Fibroblast of lung (primary cell): ENCODE measurements around the gene TMEM150A. TPM values are rescaled to one million over a fixed set of nuclear protein-coding genes. Genes with fewer than 3 reads are reported as not detected.

ENCODE experiments used
- DNase-seq, 2 donors: peaks; one replicate each; pipeline versions ENCODE4 v3.0.0 to v3.0.0-alpha.2; 2010; ENCODE audit warnings: low read depth in 2 of 2
- H2AFZ ChIP-seq: 2 replicates; pipeline ENCODE4 v1.5.1; 2012; ENCODE audit warnings: low read length, control low read depth, inconsistent platforms
- H3K27ac ChIP-seq: 2 replicates; pipeline ENCODE4 v1.5.1; 2011; ENCODE audit warnings: low read length, control low read depth; ENCODE audit not compliant: insufficient read depth
- H3K27me3 ChIP-seq: 2 replicates; pipeline ENCODE4 v1.5.1; 2011; ENCODE audit warnings: mild to moderate bottlenecking, low read length; ENCODE audit not compliant: control insufficient read depth, insufficient read depth
- H3K36me3 ChIP-seq: 2 replicates; pipeline ENCODE4 v1.5.1; 2011; ENCODE audit warnings: low read length; ENCODE audit not compliant: control insufficient read depth, insufficient read depth
- H3K4me1 ChIP-seq: 2 replicates; pipeline ENCODE4 v1.5.1; 2011; ENCODE audit warnings: low read length; ENCODE audit not compliant: control insufficient read depth, insufficient read depth; ENCODE audit errors: extremely low read depth
- H3K4me2 ChIP-seq: 2 replicates; pipeline ENCODE4 v1.5.1; 2011; ENCODE audit warnings: low read length, control low read depth; ENCODE audit not compliant: insufficient read depth; ENCODE audit errors: extremely low read depth
- H3K4me3 ChIP-seq, 4 experiments: fragments of 200-600 bp in 1 of 4; sonication (generic) in 1 of 4; replicated peaks in 1 of 4; 2 replicates each; pipeline ENCODE4 v1.5.1; 2011 to 2016; ENCODE audit warnings: low read length in 4 of 4, low read depth in 3 of 4, mild to moderate bottlenecking in 3 of 4, control low read depth in 2 of 4, inconsistent platforms in 1 of 4, mixed read lengths in 1 of 4; ENCODE audit not compliant: insufficient read depth in 1 of 4; ENCODE audit errors: control extremely low read depth in 1 of 4
- H3K79me2 ChIP-seq: 2 replicates; pipeline ENCODE4 v1.5.1; 2012; ENCODE audit warnings: mild to moderate bottlenecking, low read length, inconsistent platforms; ENCODE audit not compliant: control insufficient read depth, insufficient read depth
- H3K9ac ChIP-seq: 2 replicates; pipeline ENCODE4 v1.5.1; 2011; ENCODE audit warnings: mild to moderate bottlenecking, low read length, control low read depth; ENCODE audit not compliant: insufficient read depth
- H3K9me3 ChIP-seq: 2 replicates; pipeline ENCODE4 v1.5.1; 2012; ENCODE audit warnings: low read depth, low read length; ENCODE audit not compliant: control insufficient read depth, insufficient read depth
- H4K20me1 ChIP-seq: 2 replicates; pipeline ENCODE4 v1.5.1; 2011; ENCODE audit warnings: low read length; ENCODE audit not compliant: control insufficient read depth, insufficient read depth; ENCODE audit errors: extremely low read depth
- CTCF ChIP-seq, 2 donors: IDR thresholded peaks in 1 of 2; conservative IDR thresholded peaks in 1 of 2; 1 replicate in 1 of 2; 2 replicates in 1 of 2; pipeline ENCODE4 v1.5.1; 2011 to 2012; ENCODE audit warnings: low read length in 2 of 2, control low read depth in 1 of 2, inconsistent platforms in 1 of 2, low read depth in 1 of 2, mild to moderate bottlenecking in 1 of 2
- EZH2 ChIP-seq: IDR thresholded peaks from 2 replicates; pipeline ENCODE4 v1.5.1; 2012; ENCODE audit warnings: low read length, control low read depth, mild to moderate bottlenecking; ENCODE audit errors: missing control alignments
- polyA plus RNA-seq, 2 donors: library from polyadenylated mRNA; depleted of rRNA in 1 of 2; stranded (reverse) in 1 of 2; unstranded in 1 of 2; fragments of >200 nt; gene quantifications; 2 replicates each; pipeline ENCODE4 v1.2.1, GENCODE V29; 2011 to 2012; ENCODE audit warnings: missing spikeins in 1 of 2
- total RNA-seq: library from RNA; depleted of rRNA; stranded (reverse); fragments of >200 nt; gene quantifications from 2 replicates; pipeline ENCODE4 v1.2.1, GENCODE V29; 2014

Gene TMEM150A
- total and polyA plus RNA-seq, 2 donors (not counting 1 experiment from before 2014, with no cell fraction given), result 13.2 to 15.5 TPM

DNA sequence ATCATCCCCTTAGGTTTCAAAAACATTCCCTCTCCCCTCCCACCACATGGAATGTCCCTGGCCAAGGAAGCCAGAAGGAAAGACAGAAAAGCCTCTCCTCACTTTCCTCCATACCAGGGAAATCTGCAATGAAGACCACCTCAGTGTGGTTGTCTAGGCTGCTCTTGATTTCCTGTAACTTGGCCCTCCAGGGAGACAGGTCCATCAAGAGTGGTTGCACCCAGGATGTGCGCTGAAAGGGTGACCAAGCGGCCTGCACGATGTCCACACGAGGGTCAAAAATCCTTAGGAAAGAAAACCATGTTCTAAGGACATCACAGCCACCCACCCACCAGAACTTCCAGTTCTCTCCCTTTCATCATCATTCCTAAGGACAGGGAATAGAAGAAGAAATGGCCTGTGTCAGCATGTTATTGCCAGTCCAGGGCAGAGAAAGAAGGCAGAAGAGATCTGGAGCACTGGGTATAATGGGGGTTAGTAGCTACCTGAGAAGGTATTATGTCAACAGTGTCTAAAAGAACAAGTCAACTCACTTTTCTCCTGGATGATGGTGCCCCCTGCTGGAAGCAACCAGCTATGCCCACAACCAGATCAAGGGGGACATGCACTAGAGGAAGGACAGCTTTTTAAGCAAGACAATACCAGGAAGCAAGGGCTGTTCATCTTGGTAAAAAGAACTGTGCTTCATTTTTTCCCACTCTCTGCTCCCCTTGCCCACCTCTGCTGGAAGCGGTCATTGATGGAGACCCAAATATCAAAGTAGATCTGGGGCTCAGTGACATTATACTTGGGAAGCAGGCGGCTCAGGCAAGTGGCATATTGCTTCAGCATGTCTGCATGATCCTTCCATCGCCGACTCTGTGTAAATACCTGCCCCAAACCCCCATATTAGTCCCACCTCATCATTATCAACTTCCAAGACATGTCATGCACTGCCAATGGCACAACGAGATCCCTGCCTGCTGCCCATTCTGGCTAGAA, 50.5 kb downstream of the TMEM150A start:
- no peak overlapping the region for H3K9ac ChIP-seq
- H3K36me3 ChIP-seq, result peaks cover 20% of the 10 kb centered on the region
- no peaks in the 10 kb centered on the region for H3K27me3 ChIP-seq
- no peak overlapping the region for H2AFZ ChIP-seq
- H4K20me1 ChIP-seq, result no peaks in the 10 kb centered on the region
- peak; percentile 93 to 96 for TF ChIP-seq CTCF (conservative IDR thresholded peaks at IDR 0.05 in 1 of 2, IDR thresholded peaks at IDR 0.05 in 1 of 2; ENCODE audit: low read depth in 1 of 2, low read length in 2 of 2)
- no peak for TF ChIP-seq EZH2
- H3K9me3 ChIP-seq, result no peaks in the 10 kb centered on the region
- H3K79me2 ChIP-seq, result no peaks in the 10 kb centered on the region
- H3K4me2 ChIP-seq, result no peak overlapping the region
- peaks cover 11% of the 10 kb centered on the region for H3K4me1 ChIP-seq
- H3K4me3 ChIP-seq, result no peak overlapping the region
- H3K27ac ChIP-seq, result no peak overlapping the region
- peak; percentile 49 to 79 for DNase-seq

GRCh38 chr2:85550486-85550885, 52.0 kb downstream of the TMEM150A start:
- Histone ChIP-seq H3K9ac (no peak overlapping the region), H3K4me2 (no peak overlapping the region), H3K27ac (peak overlapping the region; percentile 58), H4K20me1 (no peaks in the 10 kb centered on the region), H3K4me1 (peaks cover 11% of the 10 kb centered on the region), H3K4me3 (no peak overlapping the region), H3K27me3 (no peaks in the 10 kb centered on the region), H3K9me3 (no peaks in the 10 kb centered on the region), H3K79me2 (no peaks in the 10 kb centered on the region), H3K36me3 (peaks cover 16% of the 10 kb centered on the region), H2AFZ (no peak overlapping the region)
- TF ChIP-seq CTCF (conservative IDR thresholded peaks at IDR 0.05 in 1 of 2, IDR thresholded peaks at IDR 0.05 in 1 of 2; ENCODE audit: low read depth in 1 of 2, low read length in 2 of 2), result no peak
- TF ChIP-seq EZH2, result no peak
- DNase-seq, result no peak

- H3K79me2 ChIP-seq, result no peaks in the 10 kb centered on the region
- H3K4me1 ChIP-seq, result peaks cover 11% of the 10 kb centered on the region
- peak overlapping the region; percentile 13 for H3K4me2 ChIP-seq
- no peaks in the 10 kb centered on the region for H3K27me3 ChIP-seq
- no peak overlapping the region for H3K4me3 ChIP-seq
- no peaks in the 10 kb centered on the region for H3K9me3 ChIP-seq
- no peak for TF ChIP-seq CTCF (conservative IDR thresholded peaks at IDR 0.05 in 1 of 2, IDR thresholded peaks at IDR 0.05 in 1 of 2; ENCODE audit: low read depth in 1 of 2, low read length in 2 of 2)
- no peak for TF ChIP-seq EZH2
- H3K27ac ChIP-seq, result peak overlapping the region; percentile 58
- peak; percentile 95 to 97 for DNase-seq
- no peaks in the 10 kb centered on the region for H4K20me1 ChIP-seq
- no peak overlapping the region for H3K9ac ChIP-seq
- peaks cover 13% of the 10 kb centered on the region for H3K36me3 ChIP-seq
- no peak overlapping the region for H2AFZ ChIP-seq
These were observed 52.7 kb downstream of the TMEM150A start for GRCh38 chr2:85549826-85550225.
